Measurements from ENCODE around the gene ECHDC3. TPM values are rescaled to one million over a fixed set of nuclear protein-coding genes. Genes with fewer than 3 reads are reported as not detected.

Gene ECHDC3
- polyA plus RNA-seq, 1 of the 3 experiments (the other 2 are of a cell fraction): 13.5 TPM

DNA sequence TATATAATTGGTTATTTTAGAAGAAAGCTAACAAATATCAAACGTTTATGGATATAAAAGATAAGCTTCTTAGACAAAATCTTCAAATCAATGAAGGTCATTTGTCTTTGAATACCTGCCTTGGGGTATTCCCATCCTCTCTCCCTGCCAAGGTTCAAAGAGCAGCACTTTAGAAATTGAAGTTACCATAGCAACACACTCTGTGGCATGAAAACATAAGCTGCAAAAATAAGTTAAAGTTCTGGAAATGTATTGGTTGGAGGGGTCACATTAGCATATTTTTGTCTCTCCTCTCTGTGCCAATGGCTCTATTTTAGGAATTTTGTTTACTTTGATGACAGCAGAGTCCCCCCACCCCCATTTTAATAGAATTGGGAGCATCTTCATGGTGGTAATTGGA is 12.0 kb downstream of the ECHDC3 start:
- POLR2A ChIA-PET: no interaction called here

DNA sequence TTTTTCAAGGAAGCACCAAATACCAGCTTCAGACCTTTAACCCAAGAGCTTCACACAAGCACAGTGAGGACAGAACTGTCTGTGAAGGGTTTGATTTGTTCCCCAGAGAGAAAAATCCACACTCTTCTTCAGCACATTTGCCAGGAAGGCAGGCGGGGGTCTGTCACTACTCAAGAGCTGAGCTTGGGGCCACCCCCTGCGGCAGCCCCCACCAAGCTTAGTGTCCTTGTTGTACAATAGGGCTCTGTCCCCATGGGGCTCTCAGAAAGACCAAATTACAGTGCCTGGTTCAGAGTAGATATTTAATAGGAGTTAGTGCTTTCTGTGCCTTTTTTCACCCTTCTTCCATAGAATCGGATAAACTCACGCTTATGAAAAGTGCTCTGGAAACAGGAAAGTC is 12.4 kb downstream of the ECHDC3 start:
- H3K9me2 ChIP-seq: no peaks in the 10 kb centered on the region
- no peaks in the 10 kb centered on the region for H3K9me3 ChIP-seq
- CTCF ChIA-PET: interaction anchor here (0.9 to 4.2 kb wide), 4 partner anchors 28 to 239 kb away, joined by 3 to 16 read pairs (median 6); no protein-coding TSS in a partner anchor
- H3K36me3 ChIP-seq (replicated peaks in 1 of 2; ENCODE audit: control insufficient read depth in 1 of 2, insufficient read depth in 2 of 2, low read length in 1 of 2): peaks cover 0 to 4% of the 10 kb centered on the region in 2 experiments
- no peak overlapping the region for H3K27ac ChIP-seq (ENCODE audit: low read depth in 2 of 2, low read length in 1 of 2)
- no peaks in the 10 kb centered on the region for H3K79me2 ChIP-seq (ENCODE audit: insufficient read depth)
- no peak for DNase-seq
- H3F3A ChIP-seq (replicated peaks; ENCODE audit: insufficient read depth): no peaks in the 10 kb centered on the region
- H4K20me1 ChIP-seq (ENCODE audit: insufficient read depth): no peaks in the 10 kb centered on the region
- no peaks in the 10 kb centered on the region for H3K27me3 ChIP-seq (ENCODE audit: insufficient read depth)
- no peak overlapping the region for H2AFZ ChIP-seq (ENCODE audit: low read depth)
- POLR2A ChIA-PET: interaction anchor here (0.7 kb wide), 1 partner anchor 11 kb away, joined by 3 read pairs; no protein-coding TSS in a partner anchor
- no peak overlapping the region for H3K9ac ChIP-seq
- 96% methylated on average over 4 of the region's 4 CpGs for WGBS (ENCODE audit: low lambda C conversion rate)
- peaks cover 10 to 13% of the 10 kb centered on the region in 2 experiments; a peak in 2 of 4 replicates for H3K4me1 ChIP-seq (ENCODE audit: control insufficient read depth in 1 of 2, insufficient read depth in 2 of 2, low read depth in 1 of 2, low read length in 1 of 2)
- no peak overlapping the region for H3K4me2 ChIP-seq
- H3K4me3 ChIP-seq (ENCODE audit: low read depth in 2 of 2, low read length in 1 of 2): no peak overlapping the region
- TF ChIP-seq JUND (IDR thresholded peaks at IDR 0.05) (no peak), CHD2 (IDR thresholded peaks at IDR 0.05; ENCODE audit: low read length, partially characterized antibody) (no peak), MEF2A (IDR thresholded peaks at IDR 0.05; ENCODE audit: borderline replicate concordance, low read depth) (no peak), TCF12 (IDR thresholded peaks at IDR 0.05) (no peak), MXI1 (IDR thresholded peaks at IDR 0.05; ENCODE audit: low read depth, low read length) (no peak), NRF1 (IDR thresholded peaks at IDR 0.05; ENCODE audit: low read depth, low read length) (no peak), NFIC (IDR thresholded peaks at IDR 0.05; ENCODE audit: borderline replicate concordance) (no peak), GABPA (IDR thresholded peaks at IDR 0.05; ENCODE audit: low read depth) (no peak), TAF1 (IDR thresholded peaks at IDR 0.05; ENCODE audit: borderline replicate concordance, low read depth, low read length) (no peak), ELF1 (IDR thresholded peaks at IDR 0.05) (no peak), RXRA (IDR thresholded peaks at IDR 0.05; ENCODE audit: borderline replicate concordance, low read depth) (no peak)
- TF ChIP-seq, protein P1, sequence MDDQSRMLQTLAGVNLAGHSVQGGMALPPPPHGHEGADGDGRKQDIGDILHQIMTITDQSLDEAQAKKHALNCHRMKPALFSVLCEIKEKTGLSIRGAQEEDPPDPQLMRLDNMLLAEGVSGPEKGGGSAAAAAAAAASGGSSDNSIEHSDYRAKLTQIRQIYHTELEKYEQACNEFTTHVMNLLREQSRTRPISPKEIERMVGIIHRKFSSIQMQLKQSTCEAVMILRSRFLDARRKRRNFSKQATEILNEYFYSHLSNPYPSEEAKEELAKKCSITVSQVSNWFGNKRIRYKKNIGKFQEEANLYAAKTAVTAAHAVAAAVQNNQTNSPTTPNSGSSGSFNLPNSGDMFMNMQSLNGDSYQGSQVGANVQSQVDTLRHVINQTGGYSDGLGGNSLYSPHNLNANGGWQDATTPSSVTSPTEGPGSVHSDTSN (IDR thresholded peaks at IDR 0.05): no peak
- TF ChIP-seq, protein P2, sequence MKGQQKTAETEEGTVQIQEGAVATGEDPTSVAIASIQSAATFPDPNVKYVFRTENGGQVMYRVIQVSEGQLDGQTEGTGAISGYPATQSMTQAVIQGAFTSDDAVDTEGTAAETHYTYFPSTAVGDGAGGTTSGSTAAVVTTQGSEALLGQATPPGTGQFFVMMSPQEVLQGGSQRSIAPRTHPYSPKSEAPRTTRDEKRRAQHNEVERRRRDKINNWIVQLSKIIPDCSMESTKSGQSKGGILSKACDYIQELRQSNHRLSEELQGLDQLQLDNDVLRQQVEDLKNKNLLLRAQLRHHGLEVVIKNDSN (IDR thresholded peaks at IDR 0.05; ENCODE audit: borderline replicate concordance, low read depth): no peak
- TF ChIP-seq, protein P3, sequence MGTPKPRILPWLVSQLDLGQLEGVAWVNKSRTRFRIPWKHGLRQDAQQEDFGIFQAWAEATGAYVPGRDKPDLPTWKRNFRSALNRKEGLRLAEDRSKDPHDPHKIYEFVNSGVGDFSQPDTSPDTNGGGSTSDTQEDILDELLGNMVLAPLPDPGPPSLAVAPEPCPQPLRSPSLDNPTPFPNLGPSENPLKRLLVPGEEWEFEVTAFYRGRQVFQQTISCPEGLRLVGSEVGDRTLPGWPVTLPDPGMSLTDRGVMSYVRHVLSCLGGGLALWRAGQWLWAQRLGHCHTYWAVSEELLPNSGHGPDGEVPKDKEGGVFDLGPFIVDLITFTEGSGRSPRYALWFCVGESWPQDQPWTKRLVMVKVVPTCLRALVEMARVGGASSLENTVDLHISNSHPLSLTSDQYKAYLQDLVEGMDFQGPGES (IDR thresholded peaks at IDR 0.05; ENCODE audit: low read depth, low read length): no peak

More for the DNA sequence above, 12.0 kb downstream of the ECHDC3 start:
- Histone ChIP-seq H3K27me3 (ENCODE audit: insufficient read depth) (no peaks in the 10 kb centered on the region), H3K36me3 (replicated peaks in 1 of 2; ENCODE audit: control insufficient read depth in 1 of 2, insufficient read depth in 2 of 2, low read length in 1 of 2) (peaks cover 0 to 5% of the 10 kb centered on the region in 2 experiments), H3K27ac (ENCODE audit: low read depth in 2 of 2, low read length in 1 of 2) (no peak overlapping the region), H3K9ac (no peak overlapping the region), H4K20me1 (ENCODE audit: insufficient read depth) (no peaks in the 10 kb centered on the region), H3K9me3 (no peaks in the 10 kb centered on the region), H3K4me2 (no peak overlapping the region), H3K9me2 (no peaks in the 10 kb centered on the region), H3K4me1 (ENCODE audit: control insufficient read depth in 1 of 2, insufficient read depth in 2 of 2, low read depth in 1 of 2, low read length in 1 of 2) (peaks cover 10 to 13% of the 10 kb centered on the region in 2 experiments; a peak in 2 of 4 replicates), H2AFZ (ENCODE audit: low read depth) (no peak overlapping the region), H3F3A (replicated peaks; ENCODE audit: insufficient read depth) (no peaks in the 10 kb centered on the region), H3K79me2 (ENCODE audit: insufficient read depth) (no peaks in the 10 kb centered on the region), H3K4me3 (ENCODE audit: low read depth in 2 of 2, low read length in 1 of 2) (no peak overlapping the region)
- CTCF ChIA-PET: interaction anchor here (0.9 to 4.2 kb wide), 5 partner anchors 29 to 239 kb away, joined by 3 to 16 read pairs (median 5); no protein-coding TSS in a partner anchor
- no peak for TF ChIP-seq POLR2AphosphoS5 (IDR thresholded peaks at IDR 0.05; ENCODE audit: low read depth, low read length)
- TF ChIP-seq, protein P1 (IDR thresholded peaks at IDR 0.05): no peak
- no peak for TF ChIP-seq RAD21 (IDR thresholded peaks at IDR 0.05; ENCODE audit: low read length)
- TF ChIP-seq, protein P2 (IDR thresholded peaks at IDR 0.05; ENCODE audit: borderline replicate concordance, low read depth): no peak
- TF ChIP-seq JUND (IDR thresholded peaks at IDR 0.05): no peak
- TF ChIP-seq CHD2 (IDR thresholded peaks at IDR 0.05; ENCODE audit: low read length, partially characterized antibody): no peak
- TF ChIP-seq YY1 (IDR thresholded peaks at IDR 0.05; ENCODE audit: low read depth): no peak
- TF ChIP-seq, protein P4, sequence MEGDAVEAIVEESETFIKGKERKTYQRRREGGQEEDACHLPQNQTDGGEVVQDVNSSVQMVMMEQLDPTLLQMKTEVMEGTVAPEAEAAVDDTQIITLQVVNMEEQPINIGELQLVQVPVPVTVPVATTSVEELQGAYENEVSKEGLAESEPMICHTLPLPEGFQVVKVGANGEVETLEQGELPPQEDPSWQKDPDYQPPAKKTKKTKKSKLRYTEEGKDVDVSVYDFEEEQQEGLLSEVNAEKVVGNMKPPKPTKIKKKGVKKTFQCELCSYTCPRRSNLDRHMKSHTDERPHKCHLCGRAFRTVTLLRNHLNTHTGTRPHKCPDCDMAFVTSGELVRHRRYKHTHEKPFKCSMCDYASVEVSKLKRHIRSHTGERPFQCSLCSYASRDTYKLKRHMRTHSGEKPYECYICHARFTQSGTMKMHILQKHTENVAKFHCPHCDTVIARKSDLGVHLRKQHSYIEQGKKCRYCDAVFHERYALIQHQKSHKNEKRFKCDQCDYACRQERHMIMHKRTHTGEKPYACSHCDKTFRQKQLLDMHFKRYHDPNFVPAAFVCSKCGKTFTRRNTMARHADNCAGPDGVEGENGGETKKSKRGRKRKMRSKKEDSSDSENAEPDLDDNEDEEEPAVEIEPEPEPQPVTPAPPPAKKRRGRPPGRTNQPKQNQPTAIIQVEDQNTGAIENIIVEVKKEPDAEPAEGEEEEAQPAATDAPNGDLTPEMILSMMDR (IDR thresholded peaks at IDR 0.05): no peak
- TF ChIP-seq SIN3A (IDR thresholded peaks at IDR 0.05; ENCODE audit: borderline replicate concordance, low read depth, low read length): no peak
- no peak for TF ChIP-seq FOSL2 (IDR thresholded peaks at IDR 0.05; ENCODE audit: borderline replicate concordance, low read depth)
- TF ChIP-seq NFIC (IDR thresholded peaks at IDR 0.05; ENCODE audit: borderline replicate concordance): no peak
- no peak for DNase-seq
- WGBS (ENCODE audit: low lambda C conversion rate): 2% methylated on average over 1 of the region's 1 CpG

Measured in SK-N-SH (cell line).